Daoy (cell line): Measurements from ENCODE around the gene MAP1LC3A. TPM values are rescaled to one million over a fixed set of nuclear protein-coding genes. Genes with fewer than 3 reads are reported as not detected.
"Not testable (repeated sequence)": the region's sequence is repeated elsewhere in the genome, so short reads cannot be mapped to it uniquely, and the experiment has no call there.

Experiments
- DNase-seq: peaks from one replicate; pipeline ENCODE4 v3.0.0-alpha.2; 2015; ENCODE audit warnings: low read depth
- total RNA-seq: library from RNA; depleted of rRNA; stranded (reverse); fragments of >200 nt; shearing (Covaris generic); gene quantifications from 2 replicates; pipeline ENCODE4 v1.2.3, GENCODE V29; 2014; rRNA removed

The MAP1LC3A gene
- 1.5 and 2.5 TPM in 2 replicates for total RNA-seq

GRCh38 chr20:34558320-34559218 lies at the start of gene MAP1LC3A:
MAP1LC3A (plus strand) TSS chr20:34558718; CDS start chr20:34558869, 151 bp downstream.
- DNase-seq = peak; percentile 90

GRCh38 chr20:34510575-34510974 lies 47.9 kb upstream of the MAP1LC3A start:
- DNase-seq = no peak

- DNase-seq = no peak
Observed at GRCh38 chr20:34511891-34512265, 46.6 kb upstream of the MAP1LC3A start.

GRCh38 chr20:34512266-34512954 lies 46.1 kb upstream of the MAP1LC3A start:
- no peak for DNase-seq

GRCh38 chr20:34512955-34513419 lies 45.5 kb upstream of the MAP1LC3A start:
- DNase-seq = no peak

GRCh38 chr20:34514034-34514433 lies 44.5 kb upstream of the MAP1LC3A start:
- not testable (repeated sequence) for DNase-seq

GRCh38 chr20:34514897-34515483 lies 43.5 kb upstream of the MAP1LC3A start:
- no peak for DNase-seq

- DNase-seq = peak; percentile 73
Observed at GRCh38 chr20:34515484-34516246, 42.9 kb upstream of the MAP1LC3A start.

GRCh38 chr20:34516247-34517113 lies 42.0 kb upstream of the MAP1LC3A start, which contains the start of gene DYNLRB1:
DYNLRB1 (plus strand) TSS chr20:34516422; CDS start chr20:34516459, 37 bp downstream.
- peak; percentile 95 for DNase-seq

GRCh38 chr20:34517114-34517505 lies 41.4 kb upstream of the MAP1LC3A start:
- no peak for DNase-seq

GRCh38 chr20:34518863-34519262 lies 39.7 kb upstream of the MAP1LC3A start:
- not testable (repeated sequence) for DNase-seq

- DNase-seq = not testable (repeated sequence)
Observed at GRCh38 chr20:34519841-34520240, 38.7 kb upstream of the MAP1LC3A start.

GRCh38 chr20:34522969-34523871 lies 35.3 kb upstream of the MAP1LC3A start:
- peak; percentile 74 for DNase-seq

- no peak for DNase-seq
Observed at GRCh38 chr20:34524426-34524825, 34.1 kb upstream of the MAP1LC3A start.

- no peak for DNase-seq
Observed at GRCh38 chr20:34525342-34525708, 33.2 kb upstream of the MAP1LC3A start.

- peak; percentile 97 for DNase-seq
Observed at GRCh38 chr20:34525709-34526416, 32.7 kb upstream of the MAP1LC3A start.

GRCh38 chr20:34526466-34526865 lies 32.1 kb upstream of the MAP1LC3A start:
- DNase-seq = peak; percentile 25

GRCh38 chr20:34527016-34527415 lies 31.5 kb upstream of the MAP1LC3A start:
- no peak for DNase-seq

GRCh38 chr20:34528921-34529297 lies 29.6 kb upstream of the MAP1LC3A start:
- no peak for DNase-seq
